Body of pancreas (tissue), 4 donors: ENCODE data around the gene CD151.

Experiments
- POLR2A ChIP-seq, 3 donors: fragments of 450-650 bp; IDR thresholded peaks; one replicate each; pipeline ENCODE4 v1.6.1; 2016; ENCODE audit warnings: antibody characterized with exemption in 3 of 3, mild to moderate bottlenecking in 2 of 3
- TF ChIP-seq, protein P1 (sequence below), 7 experiments: fragments of 450-650 bp in 4 of 7; fragments of 200-600 bp in 3 of 7; sonication (generic) in 3 of 7; IDR thresholded peaks; one replicate each; pipeline ENCODE4 v1.5.1; 2016 to 2019; ENCODE audit warnings: antibody characterized with exemption in 7 of 7

DNA sequence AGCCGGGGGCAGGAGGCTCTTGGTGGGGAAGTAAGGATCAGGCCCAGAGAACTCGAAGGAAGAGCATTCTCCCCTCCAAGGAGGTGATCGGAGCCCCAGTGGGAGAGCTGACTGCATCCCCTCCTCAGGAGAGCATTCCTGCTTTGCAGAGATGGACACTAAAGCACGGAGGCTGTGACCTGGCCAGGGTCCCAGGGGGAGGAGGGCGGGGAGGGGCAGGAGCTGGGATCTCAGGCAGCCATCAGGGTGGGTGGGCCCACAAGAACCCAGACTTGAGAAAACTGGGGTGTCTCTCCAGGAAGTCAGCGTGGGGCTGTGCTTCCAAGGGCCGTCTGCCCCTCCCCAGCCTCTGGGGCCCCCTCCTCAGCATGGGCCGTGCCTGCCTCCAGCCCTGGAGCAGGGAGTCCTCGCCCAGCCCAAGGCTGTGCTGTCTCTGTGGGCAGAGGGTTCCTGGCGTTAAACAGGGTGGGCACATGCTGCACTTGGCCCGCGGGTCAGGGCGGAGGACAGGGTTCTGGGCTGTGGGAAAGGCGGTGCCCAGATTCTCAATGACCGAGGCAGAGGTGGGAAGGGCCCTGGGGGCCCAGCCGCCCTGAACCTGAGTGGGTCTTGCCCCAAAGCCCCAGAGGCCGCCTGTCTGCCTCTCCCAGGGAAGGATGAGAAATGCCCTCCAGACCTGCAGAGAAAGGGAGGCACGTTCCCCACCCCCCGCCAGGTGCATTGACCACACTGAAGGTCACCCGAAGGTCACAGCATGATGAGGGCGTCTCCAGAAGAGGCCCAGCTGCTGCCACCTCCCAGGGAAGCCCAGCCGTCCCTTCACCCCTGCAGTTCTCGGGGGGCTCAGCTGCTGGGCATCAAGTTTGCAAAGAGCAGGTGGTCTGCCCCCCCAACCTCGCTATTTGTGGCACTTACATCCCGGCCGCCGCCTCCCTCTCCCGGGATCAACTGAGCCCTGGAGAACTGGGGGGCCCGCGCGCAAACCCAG lies 43.5 kb upstream of the CD151 start:
- TF ChIP-seq, protein P1, sequence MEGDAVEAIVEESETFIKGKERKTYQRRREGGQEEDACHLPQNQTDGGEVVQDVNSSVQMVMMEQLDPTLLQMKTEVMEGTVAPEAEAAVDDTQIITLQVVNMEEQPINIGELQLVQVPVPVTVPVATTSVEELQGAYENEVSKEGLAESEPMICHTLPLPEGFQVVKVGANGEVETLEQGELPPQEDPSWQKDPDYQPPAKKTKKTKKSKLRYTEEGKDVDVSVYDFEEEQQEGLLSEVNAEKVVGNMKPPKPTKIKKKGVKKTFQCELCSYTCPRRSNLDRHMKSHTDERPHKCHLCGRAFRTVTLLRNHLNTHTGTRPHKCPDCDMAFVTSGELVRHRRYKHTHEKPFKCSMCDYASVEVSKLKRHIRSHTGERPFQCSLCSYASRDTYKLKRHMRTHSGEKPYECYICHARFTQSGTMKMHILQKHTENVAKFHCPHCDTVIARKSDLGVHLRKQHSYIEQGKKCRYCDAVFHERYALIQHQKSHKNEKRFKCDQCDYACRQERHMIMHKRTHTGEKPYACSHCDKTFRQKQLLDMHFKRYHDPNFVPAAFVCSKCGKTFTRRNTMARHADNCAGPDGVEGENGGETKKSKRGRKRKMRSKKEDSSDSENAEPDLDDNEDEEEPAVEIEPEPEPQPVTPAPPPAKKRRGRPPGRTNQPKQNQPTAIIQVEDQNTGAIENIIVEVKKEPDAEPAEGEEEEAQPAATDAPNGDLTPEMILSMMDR (IDR thresholded peaks at IDR 0.05) = no peak
- no peak for TF ChIP-seq POLR2A (IDR thresholded peaks at IDR 0.05)
